GM12891 (cell line): Measurements from ENCODE around the gene PINK1.

Experiments used
- POLR2A ChIP-seq: IDR thresholded peaks from 2 replicates; pipeline ENCODE4 v1.6.1; 2011; ENCODE audit warnings: low read depth, low read length, control low read depth
- POLR2AphosphoS5 ChIP-seq: IDR thresholded peaks from 2 replicates; pipeline ENCODE4 v1.6.1; 2011; ENCODE audit warnings: low read depth, low read length, control low read depth
- SPI1 ChIP-seq: IDR thresholded peaks from 2 replicates; pipeline ENCODE4 v1.6.1; 2011; ENCODE audit warnings: low read depth, low read length, control low read depth
- TAF1 ChIP-seq: IDR thresholded peaks from 2 replicates; pipeline ENCODE4 v1.6.1; 2011; ENCODE audit warnings: low read depth, low read length, control low read depth

GRCh38 chr1:20685741-20686140 lies 52.5 kb downstream of the PINK1 start:
- TF ChIP-seq POLR2A = no peak
- no peak for TF ChIP-seq TAF1
- no peak for TF ChIP-seq POLR2AphosphoS5
- no peak for TF ChIP-seq SPI1
